Measurements from ENCODE around the gene AHNAK2.
"Not testable (repeated sequence)": the region's sequence is repeated elsewhere in the genome, so short reads cannot be mapped to it uniquely, and the experiment has no call there.

AHNAK2 gene

DNA sequence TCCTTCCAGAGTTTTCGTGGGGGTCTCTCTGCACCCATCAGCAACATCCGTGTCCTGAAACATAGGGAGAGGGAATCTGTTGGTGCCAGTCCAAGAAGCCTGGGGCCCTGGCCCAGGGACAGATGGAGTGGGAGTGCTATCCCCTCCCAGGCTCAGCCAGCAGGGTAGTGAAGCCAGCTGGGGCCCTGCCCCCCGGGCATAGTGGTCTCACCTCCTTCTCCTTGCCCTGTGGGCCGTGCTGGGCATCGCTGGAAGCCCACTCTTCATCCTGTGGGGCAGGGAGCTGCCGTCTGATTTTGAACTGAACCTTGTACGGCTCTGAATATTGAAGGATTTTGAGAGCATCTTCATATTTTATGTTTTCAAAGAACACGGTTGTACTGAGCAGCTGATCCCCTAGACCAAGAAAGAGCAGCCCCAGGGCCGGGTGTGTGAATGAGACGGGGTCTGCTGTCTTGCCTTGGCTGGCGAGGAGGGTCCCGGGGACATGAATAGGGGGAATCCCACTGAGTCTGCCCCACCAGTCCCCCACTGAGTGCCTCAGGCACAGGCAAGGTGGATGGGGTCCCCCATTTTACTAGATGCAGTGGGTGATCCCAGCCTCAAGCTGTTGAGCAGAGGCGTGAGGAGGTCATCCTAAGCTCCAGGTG lies 23.3 kb downstream of the AHNAK2 start:
- no peak for DNase-seq (ENCODE audit: low read depth in 4 of 4, low spot score in 1 of 4)

DNA sequence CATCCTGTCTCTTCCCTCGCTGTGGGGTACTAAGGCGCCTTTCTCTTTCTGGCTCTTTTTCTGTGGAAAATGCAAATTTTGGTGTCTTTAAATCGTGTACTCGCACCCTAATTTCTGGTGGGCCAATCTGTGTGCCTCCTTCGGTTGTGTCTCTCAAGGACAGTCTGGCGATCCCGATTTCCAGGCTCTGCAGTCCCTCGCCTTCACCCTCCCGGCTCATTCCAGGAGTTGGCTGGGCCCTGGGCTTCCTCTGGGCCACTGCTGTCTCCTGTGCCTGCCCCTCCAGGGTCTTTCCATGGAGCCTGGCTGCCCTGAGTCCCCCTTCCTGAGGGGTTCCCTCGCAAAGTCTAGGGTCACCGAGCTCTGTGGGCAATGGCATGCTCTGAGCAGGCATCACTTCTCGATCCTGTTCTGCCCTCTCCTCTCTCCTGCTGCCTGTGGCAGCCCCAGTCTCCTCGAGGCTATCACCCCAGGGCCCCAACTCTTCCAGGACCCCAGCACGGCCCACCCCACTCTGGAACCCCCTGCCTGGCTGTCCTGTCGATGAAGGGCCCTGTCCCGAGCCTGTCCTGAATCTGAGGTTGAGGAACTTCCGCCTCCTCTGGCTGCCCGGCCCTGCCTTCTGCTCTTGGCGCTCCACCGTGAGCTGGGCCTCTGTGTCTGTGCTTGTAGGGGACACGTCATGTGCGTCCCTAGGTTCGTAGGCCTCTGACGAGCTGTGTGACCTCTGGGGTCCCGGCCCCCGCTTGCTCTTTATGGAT lies 24.1 kb downstream of the AHNAK2 start:
- no peak for DNase-seq (ENCODE audit: low read depth in 4 of 4, low spot score in 1 of 4)

DNA sequence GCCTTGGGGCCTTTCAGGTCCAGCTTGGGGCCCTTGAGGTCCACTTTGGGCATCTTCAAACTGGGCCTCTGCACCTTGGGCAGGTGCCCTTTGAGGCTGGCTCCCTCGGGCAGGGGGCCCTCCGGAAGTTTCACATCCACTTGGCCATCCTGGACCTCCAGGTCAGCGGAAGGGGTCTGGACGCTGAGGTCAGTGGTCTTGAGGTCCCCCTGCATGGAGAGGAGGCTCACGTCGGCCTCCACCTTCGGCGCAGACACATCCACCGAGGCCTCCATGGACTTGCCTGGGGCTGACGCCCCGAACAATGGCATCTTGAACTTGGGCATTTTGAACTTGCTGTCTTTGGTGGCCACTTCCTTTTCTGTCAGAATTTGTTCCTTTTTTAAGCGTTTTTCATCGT lies 25.1 kb downstream of the AHNAK2 start:
- no peak for DNase-seq (ENCODE audit: low read depth in 4 of 4, low spot score in 1 of 4)

DNA sequence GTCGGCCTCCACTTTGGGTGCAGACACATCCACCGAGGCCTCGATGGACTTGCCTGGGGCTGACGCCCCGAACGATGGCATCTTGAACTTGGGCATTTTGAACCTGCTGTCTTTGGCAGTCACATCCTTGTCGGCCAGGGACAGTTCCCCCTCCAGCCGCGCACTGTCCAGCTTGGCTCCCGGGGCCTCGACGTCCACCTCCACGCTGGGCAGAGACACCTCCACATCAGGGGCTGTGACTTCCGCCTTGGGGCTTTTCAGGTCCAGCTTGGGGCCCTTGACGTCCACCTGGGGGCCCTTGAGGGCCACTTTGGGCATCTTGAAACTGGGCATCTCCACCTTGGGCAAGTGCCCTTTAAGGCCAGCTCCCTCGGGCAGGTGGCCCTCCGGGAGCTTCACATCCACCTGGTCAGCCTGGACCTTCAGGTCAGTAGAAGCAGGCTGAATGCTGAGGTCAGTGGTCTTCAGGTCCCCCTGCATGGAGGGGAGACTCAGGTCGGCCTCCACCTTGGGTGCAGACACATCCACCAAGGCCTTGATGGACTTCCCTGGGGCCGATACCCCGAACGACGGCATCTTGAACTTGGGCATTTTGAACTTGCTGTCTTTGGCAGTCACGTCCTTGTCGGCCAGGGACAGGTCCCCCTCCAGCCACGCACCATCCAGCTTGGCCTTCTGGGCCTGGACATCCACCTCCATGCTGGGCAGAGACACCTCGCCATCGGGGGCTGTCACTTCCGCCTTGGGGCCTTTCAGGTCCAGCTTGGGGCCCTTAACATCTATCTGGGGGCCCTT lies 26.1 kb downstream of the AHNAK2 start:
- DNase-seq (ENCODE audit: low read depth in 4 of 4, low spot score in 1 of 4) = not testable (repeated sequence)

DNA sequence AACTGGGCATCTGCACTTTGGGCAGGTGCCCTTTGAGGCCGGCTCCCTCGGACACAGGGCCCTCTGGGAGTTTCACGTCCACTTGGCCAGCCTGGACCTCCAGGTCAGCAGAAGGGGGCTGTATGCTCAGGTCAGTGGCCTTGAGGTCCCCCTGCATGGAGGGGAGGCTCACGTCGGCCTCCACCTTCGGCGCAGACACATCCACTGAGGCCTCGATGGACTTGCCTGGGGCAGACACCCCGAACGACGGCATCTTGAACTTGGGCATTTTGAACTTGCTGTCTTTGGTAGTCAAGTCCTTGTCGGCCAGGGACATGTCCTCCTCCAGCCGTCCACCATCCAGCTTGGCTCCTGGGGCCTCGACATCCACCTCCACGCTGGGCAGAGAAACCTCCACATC lies 27.5 kb downstream of the AHNAK2 start:
- not testable (repeated sequence) for DNase-seq (ENCODE audit: low read depth in 4 of 4, low spot score in 1 of 4)

DNA sequence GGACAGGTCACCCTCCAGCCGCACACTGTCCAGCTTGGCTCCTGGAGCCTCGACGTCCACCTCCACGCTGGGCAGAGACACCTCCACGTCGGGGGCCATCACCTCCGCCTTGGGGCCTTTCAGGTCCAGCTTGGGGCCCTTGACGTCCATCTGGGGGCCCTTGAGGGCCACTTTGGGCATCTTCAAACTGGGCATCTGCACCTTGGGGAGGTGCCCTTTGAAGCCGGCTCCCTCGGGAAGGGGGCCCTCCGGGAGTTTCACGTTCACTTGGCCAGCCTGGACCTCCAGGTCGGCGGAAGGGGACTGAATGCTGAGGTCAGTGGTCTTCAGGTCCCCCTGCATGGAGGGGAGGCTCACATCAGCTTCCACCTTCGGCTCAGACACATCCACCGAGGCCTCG lies 28.2 kb downstream of the AHNAK2 start:
- DNase-seq (ENCODE audit: low read depth in 4 of 4, low spot score in 1 of 4) = no peak

DNA sequence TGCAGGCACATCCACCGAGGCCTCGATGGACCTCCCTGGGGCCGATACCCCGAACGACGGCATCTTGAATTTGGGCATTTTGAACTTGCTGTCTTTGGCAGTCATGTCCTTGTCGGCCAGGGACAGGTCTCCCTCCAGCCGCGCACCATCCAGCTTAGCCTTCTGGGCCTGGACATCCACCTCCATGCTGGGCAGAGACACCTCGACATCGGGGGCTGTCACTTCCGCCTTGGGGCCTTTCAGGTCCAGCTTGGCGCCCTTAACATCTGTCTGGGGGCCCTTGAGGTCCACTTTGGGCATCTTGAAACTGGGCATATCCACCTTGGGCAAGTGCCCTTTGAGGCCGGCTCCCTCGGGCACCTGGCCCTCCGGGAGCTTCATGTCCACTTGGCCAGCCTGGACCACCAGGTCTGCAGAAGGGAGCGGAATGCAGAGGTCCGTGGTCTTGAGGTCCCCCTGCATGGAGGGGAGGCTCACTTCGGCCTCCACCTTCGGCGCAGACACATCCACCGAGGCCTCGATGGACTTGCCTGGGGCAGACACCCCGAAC lies 28.7 kb downstream of the AHNAK2 start:
- DNase-seq (ENCODE audit: low read depth in 4 of 4, low spot score in 1 of 4) = not testable (repeated sequence)

DNA sequence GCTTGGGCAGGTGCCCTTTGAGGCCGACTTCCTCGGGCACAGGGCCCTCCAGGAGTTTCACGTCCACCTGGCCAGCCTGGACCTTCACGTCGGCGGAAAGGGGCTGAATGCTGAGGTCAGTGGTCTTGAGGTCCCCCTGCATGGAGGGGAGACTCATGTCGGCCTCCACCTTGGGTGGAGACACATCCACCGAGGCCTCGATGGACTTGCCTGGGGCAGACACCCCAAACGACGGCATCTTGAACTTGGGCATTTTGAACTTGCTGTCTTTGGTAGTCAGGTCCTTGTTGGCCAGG lies 29.5 kb downstream of the AHNAK2 start:
- DNase-seq (ENCODE audit: low read depth in 4 of 4, low spot score in 1 of 4) = no peak

DNA sequence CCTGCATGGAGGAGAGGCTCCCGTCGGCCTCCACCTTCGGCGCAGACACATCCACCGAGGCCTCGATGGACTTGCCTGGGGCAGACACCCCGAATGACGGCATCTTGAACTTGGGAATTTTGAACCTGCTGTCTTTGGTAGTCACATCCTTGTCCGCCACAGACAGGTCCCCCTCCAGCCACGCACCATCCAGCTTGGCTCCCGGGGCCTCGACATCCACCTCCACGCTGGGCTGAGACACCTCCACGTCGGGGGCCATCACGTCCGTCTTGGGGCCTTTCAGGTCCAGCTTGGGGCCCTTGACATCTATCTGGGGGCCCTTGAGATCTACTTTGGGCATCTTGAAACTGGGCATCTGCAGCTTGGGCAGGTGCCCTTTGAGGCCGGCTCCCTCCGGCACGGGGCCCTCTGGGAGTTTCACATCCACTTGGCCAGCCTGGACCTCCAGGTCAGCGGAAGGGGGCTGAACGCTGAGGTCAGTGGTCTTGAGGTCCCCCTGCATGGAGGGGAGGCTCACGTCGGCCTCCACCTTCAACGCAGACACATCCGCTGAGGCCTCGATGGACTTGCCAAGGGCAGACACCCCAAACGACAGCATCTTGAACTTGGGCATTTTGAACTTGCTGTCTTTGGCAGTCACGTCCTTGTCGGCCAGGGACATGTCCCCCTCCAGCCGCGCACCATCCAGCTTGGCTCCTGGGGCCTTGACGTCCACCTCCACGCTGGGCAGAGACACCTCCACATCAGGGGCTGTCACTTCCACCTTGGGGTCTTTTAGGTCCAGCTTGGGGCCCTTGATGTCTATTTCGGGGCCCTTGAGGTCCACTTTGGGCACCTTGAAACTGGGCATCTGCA lies 30.1 kb downstream of the AHNAK2 start:
- not testable (repeated sequence) for DNase-seq (ENCODE audit: low read depth in 4 of 4, low spot score in 1 of 4)

DNA sequence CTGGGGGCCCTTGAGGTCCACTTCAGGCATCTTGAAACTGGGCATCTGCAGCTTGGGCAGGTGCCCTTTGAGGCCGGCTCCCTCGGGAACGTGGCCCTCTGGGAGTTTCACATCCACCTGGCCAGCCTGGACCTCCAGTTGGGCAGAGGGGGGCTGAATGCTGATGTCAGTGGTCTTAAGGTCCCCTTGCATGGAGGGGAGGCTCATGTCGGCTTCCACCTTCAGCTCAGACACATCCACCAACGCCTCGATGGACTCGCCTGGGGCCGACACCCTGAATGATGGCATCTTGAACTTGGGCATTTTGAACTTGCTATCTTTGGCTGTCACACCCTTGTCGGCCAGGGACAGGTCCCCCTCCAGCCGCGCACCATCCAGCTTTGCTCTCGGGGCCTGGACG lies 31.0 kb downstream of the AHNAK2 start:
- not testable (repeated sequence) for DNase-seq (ENCODE audit: low read depth in 4 of 4, low spot score in 1 of 4)

DNA sequence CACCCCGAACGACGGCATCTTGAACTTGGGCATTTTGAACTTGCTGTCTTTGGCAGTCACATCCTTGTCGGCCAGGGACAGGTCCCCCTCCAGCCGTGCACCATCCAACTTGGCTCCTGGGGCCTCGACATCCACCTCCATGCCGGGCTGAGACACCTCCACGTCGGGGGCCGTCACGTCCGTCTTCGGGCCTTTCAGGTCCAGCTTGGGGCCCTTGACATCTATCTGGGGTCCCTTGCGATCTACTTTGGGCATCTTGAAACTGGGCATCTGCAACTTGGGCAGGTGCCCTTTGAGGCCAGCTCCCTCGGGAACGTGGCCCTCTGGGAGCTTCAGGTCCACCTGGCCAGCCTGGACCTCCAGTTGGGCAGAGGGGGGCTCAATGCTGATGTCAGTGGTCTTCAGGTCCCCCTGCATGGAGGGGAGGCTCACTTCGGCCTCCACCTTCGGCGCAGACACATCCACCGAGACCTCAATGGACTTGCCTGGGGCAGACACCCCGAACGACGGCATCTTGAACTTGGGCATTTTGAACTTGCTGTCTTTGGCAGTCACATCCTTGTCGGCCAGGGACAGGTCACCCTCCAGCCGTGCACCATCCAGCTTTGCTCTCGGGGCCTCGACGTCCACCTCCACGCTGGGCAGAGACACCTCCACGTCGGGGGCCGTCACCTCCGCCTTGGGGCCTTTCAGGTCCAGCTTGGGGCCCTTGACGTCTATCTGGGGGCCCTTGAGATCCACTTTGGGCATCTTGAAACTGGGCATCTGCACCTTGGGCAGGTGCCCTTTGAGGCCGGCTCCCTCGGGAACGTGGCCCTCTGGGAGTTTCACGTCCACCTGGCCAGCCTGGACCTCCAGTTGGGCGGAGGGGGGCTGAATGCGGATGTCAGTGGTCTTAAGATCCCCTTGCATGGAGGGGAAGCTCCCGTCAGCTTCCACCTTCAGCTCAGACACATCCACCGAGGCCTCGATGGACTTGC lies 31.9 kb downstream of the AHNAK2 start:
- not testable (repeated sequence) for DNase-seq (ENCODE audit: low read depth in 4 of 4, low spot score in 1 of 4)

DNA sequence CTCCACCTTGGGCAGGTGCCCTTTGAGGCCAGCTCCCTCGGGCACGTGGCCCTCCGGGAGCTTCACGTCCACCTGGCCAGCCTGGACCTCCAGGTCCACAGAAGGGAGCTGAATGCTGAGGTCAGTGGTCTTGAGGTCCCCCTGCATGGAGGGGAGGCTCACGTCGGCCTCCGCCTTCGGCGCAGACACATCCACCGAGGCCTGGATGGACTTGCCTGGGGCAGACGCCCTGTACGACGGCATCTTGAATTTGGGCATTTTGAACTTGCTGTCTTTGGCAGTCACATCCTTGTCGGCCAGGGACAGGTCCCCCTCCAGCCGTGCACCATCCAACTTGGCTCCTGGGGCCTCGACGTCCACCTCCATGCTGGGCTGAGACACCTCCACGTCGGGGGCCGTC lies 32.9 kb downstream of the AHNAK2 start:
- not testable (repeated sequence) for DNase-seq (ENCODE audit: low read depth in 4 of 4, low spot score in 1 of 4)

DNA sequence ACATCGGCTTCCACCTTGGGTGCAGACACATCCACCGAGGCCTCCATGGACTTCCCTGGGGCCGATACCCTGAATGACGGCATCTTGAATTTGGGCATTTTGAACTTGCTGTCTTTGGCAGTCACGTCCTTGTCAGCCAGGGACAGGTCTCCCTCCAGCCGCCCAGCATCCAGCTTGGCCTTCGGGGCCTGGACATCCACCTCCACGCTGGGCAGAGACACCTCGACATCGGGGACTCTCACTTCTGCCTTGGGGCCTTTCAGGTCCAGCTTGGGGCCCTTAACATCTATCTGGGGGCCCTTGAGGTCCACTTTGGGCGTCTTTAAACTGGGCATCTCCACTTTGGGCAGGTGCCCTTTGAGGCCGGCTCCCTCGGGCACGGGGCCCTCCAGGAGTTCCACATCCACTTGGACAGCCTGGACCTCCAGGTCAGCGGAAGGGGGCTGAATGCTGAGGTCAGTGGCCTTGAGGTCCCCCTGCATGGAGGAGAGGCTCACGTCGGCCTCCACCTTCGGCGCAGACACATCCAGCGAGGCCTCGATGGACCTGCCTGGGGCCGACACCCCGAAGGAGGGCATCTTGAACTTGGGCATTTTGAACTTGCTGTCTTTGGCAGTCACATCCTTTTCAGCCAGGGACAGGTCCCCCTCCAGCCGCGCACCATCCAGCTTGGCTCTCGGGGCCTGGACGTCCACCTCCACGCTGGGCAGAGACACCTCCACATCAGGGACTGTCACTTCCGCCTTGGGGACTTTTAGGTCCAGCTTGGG lies 33.6 kb downstream of the AHNAK2 start:
- DNase-seq (ENCODE audit: low read depth in 4 of 4, low spot score in 1 of 4) = not testable (repeated sequence)

DNA sequence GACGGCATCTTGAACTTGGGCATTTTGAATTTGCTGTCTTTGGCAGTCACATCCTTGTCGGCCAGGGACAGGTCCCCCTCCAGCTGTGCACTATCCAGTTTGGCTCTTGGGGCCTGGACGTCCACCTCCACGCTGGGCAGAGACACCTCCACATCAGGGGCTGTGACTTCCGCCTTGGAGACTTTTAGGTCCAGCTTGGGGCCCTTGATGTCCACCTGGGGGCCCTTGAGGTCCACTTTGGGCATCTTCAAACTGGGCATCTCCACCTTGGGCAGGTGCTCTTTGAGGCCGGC lies 34.2 kb downstream of the AHNAK2 start:
- not testable (repeated sequence) for DNase-seq (ENCODE audit: low read depth in 4 of 4, low spot score in 1 of 4)

DNA sequence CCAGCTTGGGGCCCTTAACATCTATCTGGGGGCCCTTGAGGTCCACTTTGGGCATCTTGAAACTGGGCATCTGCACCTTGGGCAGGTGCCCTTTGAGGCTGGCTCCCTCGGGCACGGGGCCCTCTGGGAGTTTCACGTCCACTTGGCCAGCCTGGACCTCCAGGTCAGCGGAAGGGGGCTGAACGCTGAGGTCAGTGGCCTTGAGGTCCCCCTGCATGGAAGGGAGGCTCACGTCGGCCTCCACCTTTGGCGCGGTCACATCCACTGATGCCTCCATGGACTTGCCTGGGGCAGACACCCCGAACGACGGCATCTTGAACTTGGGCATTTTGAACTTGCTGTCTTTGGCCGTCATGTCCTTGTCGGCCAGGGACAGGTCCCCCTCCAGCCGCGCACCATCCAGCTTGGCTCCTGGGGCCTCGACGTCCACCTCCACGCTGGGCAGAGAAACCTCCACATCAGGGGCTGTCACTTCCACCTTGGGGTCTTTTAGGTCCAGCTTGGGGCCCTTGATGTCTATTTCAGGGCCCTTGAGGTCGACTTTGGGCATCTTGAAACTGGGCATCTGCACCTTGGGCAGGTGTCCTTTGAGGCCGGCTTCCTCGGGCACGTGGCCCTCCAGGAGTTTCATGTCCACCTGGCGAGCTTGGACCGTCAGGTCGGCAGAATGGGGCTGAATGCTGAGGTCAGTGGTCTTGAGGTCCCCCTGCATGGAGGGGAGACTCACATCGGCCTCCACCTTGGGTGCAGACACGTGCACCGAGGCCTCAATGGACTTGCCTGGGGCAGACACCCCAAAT lies 34.8 kb downstream of the AHNAK2 start:
- not testable (repeated sequence) for DNase-seq (ENCODE audit: low read depth in 4 of 4, low spot score in 1 of 4)

DNA sequence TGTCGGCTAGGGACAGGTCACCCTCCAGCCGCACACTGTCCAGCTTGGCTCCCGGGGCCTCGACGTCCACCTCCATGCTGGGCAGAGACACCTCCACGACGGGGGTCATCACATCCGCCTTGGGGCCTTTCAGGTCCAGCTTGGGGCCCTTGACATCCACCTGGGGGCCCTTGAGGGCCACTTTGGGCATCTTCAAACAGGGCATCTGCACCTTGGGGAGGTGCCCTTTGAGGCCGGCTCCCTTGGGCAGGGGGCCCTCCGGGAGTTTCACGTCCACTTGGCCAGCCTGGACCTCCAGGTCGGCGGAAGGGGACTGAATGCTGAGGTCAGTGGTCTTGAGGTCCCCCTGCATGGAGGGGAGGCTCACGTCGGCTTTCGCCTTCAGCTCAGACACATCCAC lies 35.6 kb downstream of the AHNAK2 start:
- no peak for DNase-seq (ENCODE audit: low read depth in 4 of 4, low spot score in 1 of 4)

DNA sequence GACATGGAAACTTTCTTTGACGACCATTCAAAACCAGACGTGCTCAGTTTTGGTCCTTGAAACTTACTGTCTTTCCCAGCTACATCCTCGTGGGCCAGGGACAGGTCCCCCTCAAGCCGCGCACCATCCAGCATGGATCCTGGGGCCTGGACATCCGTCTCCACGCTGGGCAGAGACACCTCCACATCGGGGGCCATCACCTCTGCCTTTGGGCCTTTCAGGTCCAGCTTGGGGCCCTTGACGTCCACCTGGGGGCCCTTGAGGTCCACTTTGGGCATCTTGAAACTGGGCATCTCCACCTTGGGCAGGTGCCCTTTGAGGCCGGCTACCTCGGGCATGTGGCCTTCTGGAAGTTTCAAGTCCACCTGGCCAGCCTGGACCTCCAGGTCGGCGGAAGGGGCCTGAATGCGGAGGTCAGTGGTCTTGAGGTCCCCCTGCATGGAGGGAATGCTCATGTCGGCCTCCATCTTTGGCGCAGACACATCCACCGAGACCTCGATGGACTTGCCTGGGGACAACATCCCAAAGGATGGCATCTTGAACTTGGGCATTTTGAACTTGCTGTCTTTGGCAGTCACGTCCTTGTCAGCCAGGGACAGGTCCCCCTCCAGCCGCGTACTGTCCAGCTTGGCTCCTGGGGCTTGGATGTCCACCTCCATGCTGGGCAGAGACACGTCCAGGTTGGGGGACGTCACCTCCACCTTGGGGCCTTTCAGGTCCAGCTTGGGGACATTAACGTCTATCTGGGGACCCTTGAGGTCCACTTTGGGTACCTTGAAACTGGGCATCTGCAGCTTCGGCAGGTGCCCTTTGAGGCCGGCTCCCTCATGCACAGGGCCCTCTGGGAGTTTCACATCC lies 36.4 kb downstream of the AHNAK2 start:
- DNase-seq (ENCODE audit: low read depth in 4 of 4, low spot score in 1 of 4) = no peak

All from stimulated activated CD4-positive, alpha-beta T cell treated with anti-CD3 and anti-CD28 coated beads, Interleukin-1b, Interleukin-23, amount 100 ng/mL, for 24 hours (primary cell).